ENCODE measurements around the gene HNRNPC. TPM values are rescaled to one million over a fixed set of nuclear protein-coding genes. Genes with fewer than 3 reads are reported as not detected.

HNRNPC gene
- 441 and 460 TPM in 2 replicates for total RNA-seq

GRCh38 chr14:21269252-21270046 lies at the start of gene HNRNPC:
TSS of gene HNRNPC (minus strand) at chr14:21269442. CDS start at chr14:21234193, 35,249 bp downstream.

DNA sequence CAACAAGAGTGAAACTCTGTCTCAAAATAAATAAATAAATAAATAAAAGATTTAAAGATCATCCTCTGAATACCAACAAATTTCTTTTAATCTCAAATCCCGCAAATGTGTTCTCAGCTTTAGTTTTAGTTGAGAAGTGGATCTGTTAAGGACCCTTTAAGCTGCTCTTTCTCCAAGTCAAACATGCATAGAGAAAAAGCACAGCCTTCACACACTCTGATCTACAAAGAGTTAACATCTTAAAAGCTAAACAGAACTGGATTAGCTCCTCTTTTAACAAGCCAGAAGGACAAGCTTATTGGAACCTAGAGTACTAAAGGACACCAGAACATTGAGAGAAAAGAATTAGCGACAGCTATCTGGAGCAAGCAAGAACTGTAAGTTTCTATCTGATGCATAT lies 10.5 kb upstream of the HNRNPC start, which contains the start of gene RPGRIP1:
RPGRIP1 (plus strand) TSS at position 301 of the 400 bp plus-strand sequence. CDS start 7,894 bp downstream, outside the sequence.

Other genes with a start within 250 kb of the HNRNPC start
- 0.81 and 1.5 TPM in 2 replicates for gene NDRG2, start 244.4 kb downstream of the HNRNPC start, total RNA-seq
- not detected in 2 replicates for gene TPPP2, start 239.2 kb downstream of the HNRNPC start, total RNA-seq
- gene RNASE13, start 234.6 kb downstream of the HNRNPC start, total RNA-seq, result not detected in 2 replicates
- gene RNASE7, start 227.1 kb downstream of the HNRNPC start, total RNA-seq, result not detected in 2 replicates
- not detected in 2 replicates for gene RNASE8, start 211.6 kb downstream of the HNRNPC start, total RNA-seq
- gene ARHGEF40, start 199.1 kb downstream of the HNRNPC start, total RNA-seq, result 72.0 and 87.1 TPM in 2 replicates
- gene ZNF219, start 170.8 kb downstream of the HNRNPC start, total RNA-seq, result 11.8 and 17.2 TPM in 2 replicates
- gene TMEM253, start 168.4 kb downstream of the HNRNPC start, total RNA-seq, result not detected in 2 replicates
- not detected in 2 replicates for gene OR5AU1, start 113.4 kb downstream of the HNRNPC start, total RNA-seq
- not detected in 2 replicates for gene RPGRIP1, start 10.6 kb upstream of the HNRNPC start, total RNA-seq
- 57.6 and 68.2 TPM in 2 replicates for gene SUPT16H, start 114.6 kb upstream of the HNRNPC start, total RNA-seq
- 72.1 and 85.0 TPM in 2 replicates for gene CHD8, start 186.7 kb upstream of the HNRNPC start, total RNA-seq
- gene RAB2B, start 207.5 kb upstream of the HNRNPC start, total RNA-seq, result 32.2 and 33.3 TPM in 2 replicates
- gene TOX4, start 207.8 kb upstream of the HNRNPC start, total RNA-seq, result 27.3 and 36.0 TPM in 2 replicates
- gene METTL3, start 241.9 kb upstream of the HNRNPC start, total RNA-seq, result 44.8 and 59.4 TPM in 2 replicates

Data from hair follicle dermal papilla cell (primary cell).